ENCODE results near the gene SLCO2A1. TPM values are rescaled to one million over a fixed set of nuclear protein-coding genes. Genes with fewer than 3 reads are reported as not detected.

Gene SLCO2A1
- total RNA-seq, 4 donors from 2014 or later = 7.8 to 12.0 (median 11.1) TPM

DNA sequence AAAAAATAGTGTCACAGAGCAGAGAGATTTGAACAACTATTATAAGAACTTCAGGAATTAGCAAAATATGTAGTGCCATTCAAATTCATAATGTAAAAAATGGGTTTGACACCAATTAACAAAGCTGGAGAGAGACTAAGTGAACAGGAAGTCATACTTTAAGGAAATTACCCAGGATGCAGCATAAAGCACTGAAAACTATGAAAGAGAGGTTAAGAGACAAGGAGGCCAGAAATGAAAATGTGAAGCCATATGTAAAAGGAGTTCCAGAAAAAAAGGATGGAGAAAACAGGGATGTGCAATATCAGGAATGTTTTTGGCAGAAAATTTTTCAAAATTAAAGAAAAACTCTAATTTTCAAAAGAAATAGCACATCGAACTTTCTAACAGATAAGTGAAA lies 57.6 kb downstream of the SLCO2A1 start:
- no peaks in the 10 kb centered on the region for H3K27me3 ChIP-seq
- no peak overlapping the region for H3K27ac ChIP-seq
- no peak overlapping the region for H3K4me3 ChIP-seq
- H3K9me3 ChIP-seq = no peaks in the 10 kb centered on the region
- whole genome bisulfite sequencing, 2 donors (ENCODE audit: low coverage in 1 of 2) = 90 to 91% methylated on average over 1 of the region's 1 CpG
- peaks cover 0 to 14% of the 10 kb centered on the region in 2 donors for H3K36me3 ChIP-seq
- no peaks in the 10 kb centered on the region for H3K4me1 ChIP-seq
- ATAC-seq = no peak
- no peak for TF ChIP-seq POLR2AphosphoS5 (IDR thresholded peaks at IDR 0.05)
- no peak for TF ChIP-seq POLR2A (IDR thresholded peaks at IDR 0.05)
- no peak for TF ChIP-seq CTCF (IDR thresholded peaks at IDR 0.05)
- no peak for TF ChIP-seq EP300 (IDR thresholded peaks at IDR 0.05)

GRCh38 chr3:133970916-133971315 lies 58.8 kb downstream of the SLCO2A1 start:
- H3K4me1 ChIP-seq = no peaks in the 10 kb centered on the region
- no peak for ATAC-seq
- no peak overlapping the region for H3K4me3 ChIP-seq
- peaks cover 0 to 14% of the 10 kb centered on the region in 2 donors for H3K36me3 ChIP-seq
- no peaks in the 10 kb centered on the region for H3K9me3 ChIP-seq
- no CpG with 5 or more reads among the region's 6 CpGs for WGBS, 2 donors (ENCODE audit: low coverage in 1 of 2)
- no peak overlapping the region for H3K27ac ChIP-seq
- no peak for TF ChIP-seq EP300 (IDR thresholded peaks at IDR 0.05)
- TF ChIP-seq CTCF (IDR thresholded peaks at IDR 0.05) = no peak
- no peak for TF ChIP-seq POLR2AphosphoS5 (IDR thresholded peaks at IDR 0.05)
- no peak for TF ChIP-seq POLR2A (IDR thresholded peaks at IDR 0.05)
- H3K27me3 ChIP-seq = no peaks in the 10 kb centered on the region

DNA sequence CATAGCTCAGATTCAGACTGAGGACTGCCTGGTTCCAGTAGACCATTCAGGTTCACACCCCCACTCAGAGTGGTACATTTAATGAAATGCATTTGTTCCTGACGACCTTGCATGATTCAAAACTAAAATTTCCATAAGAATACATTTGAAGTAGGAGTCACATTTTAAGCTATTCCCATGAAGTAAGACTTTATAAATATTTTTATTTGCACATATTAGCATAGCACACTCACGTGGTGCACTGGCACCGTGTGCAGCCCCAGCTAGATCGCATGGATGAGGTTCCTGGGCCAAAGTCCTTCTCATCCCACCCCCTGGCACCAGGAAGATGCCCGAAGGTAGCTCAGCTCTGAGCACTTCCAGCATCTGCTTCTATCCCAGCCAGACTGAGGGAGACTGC lies 59.4 kb downstream of the SLCO2A1 start:
- TF ChIP-seq CTCF (IDR thresholded peaks at IDR 0.05) = no peak
- TF ChIP-seq EP300 (IDR thresholded peaks at IDR 0.05) = no peak
- TF ChIP-seq POLR2A (IDR thresholded peaks at IDR 0.05) = no peak
- no peak for TF ChIP-seq POLR2AphosphoS5 (IDR thresholded peaks at IDR 0.05)
- H3K27ac ChIP-seq = no peak overlapping the region
- ATAC-seq = no peak
- no peaks in the 10 kb centered on the region for H3K9me3 ChIP-seq
- WGBS, 2 donors (ENCODE audit: low coverage in 1 of 2) = 57 to 80% methylated on average over 1 to 2 of the region's 5 CpGs
- H3K27me3 ChIP-seq = no peaks in the 10 kb centered on the region
- H3K4me3 ChIP-seq = no peak overlapping the region
- H3K36me3 ChIP-seq = peaks cover 0 to 14% of the 10 kb centered on the region in 2 donors
- H3K4me1 ChIP-seq = no peaks in the 10 kb centered on the region

GRCh38 chr3:133967992-133968892 lies 61.5 kb downstream of the SLCO2A1 start:
- Histone ChIP-seq H3K27me3 (no peaks in the 10 kb centered on the region), H3K36me3 (peaks cover 0 to 10% of the 10 kb centered on the region in 2 donors), H3K9me3 (no peaks in the 10 kb centered on the region), H3K27ac (no peak overlapping the region), H3K4me1 (no peaks in the 10 kb centered on the region), H3K4me3 (no peak overlapping the region)
- no peak for ATAC-seq
- WGBS, 2 donors (ENCODE audit: low coverage in 1 of 2) = 49 to 85% methylated on average over 9 to 10 of the region's 15 CpGs
- TF ChIP-seq CTCF (IDR thresholded peaks at IDR 0.05) (no peak), POLR2A (IDR thresholded peaks at IDR 0.05) (no peak)

DNA sequence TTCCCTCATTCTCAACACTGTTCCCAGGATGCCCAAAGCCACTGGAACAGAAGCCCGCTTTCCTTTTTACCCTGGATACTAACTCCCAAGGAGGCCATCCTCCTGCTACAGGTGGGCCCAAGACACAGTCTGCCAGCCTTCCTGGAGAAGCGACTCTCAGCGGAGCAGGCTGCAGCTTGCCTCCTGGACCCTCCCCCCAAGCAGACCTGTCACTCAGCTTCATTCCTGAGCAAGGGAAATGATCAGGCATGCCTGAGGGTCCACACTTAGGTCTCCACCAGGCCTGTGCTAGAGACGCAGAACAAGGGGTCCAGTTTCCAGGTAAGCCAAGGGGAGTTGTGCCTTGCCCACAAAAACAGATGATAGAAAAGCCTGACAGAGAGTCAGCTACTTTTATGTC lies 62.8 kb downstream of the SLCO2A1 start:
- WGBS, 2 donors (ENCODE audit: low coverage in 1 of 2) = 83% methylated on average over 1 of the region's 4 CpGs; no CpG with 5 or more reads in 1 of the 2 donors
- no peaks in the 10 kb centered on the region for H3K4me1 ChIP-seq

More for the DNA sequence above, 62.8 kb downstream of the SLCO2A1 start:
- TF ChIP-seq POLR2AphosphoS5 (IDR thresholded peaks at IDR 0.05) (no peak), CTCF (IDR thresholded peaks at IDR 0.05) (no peak), EP300 (IDR thresholded peaks at IDR 0.05) (no peak), POLR2A (IDR thresholded peaks at IDR 0.05) (no peak)
- H3K9me3 ChIP-seq = no peaks in the 10 kb centered on the region
- H3K27ac ChIP-seq = no peak overlapping the region
- ATAC-seq = no peak
- no peak overlapping the region for H3K4me3 ChIP-seq
- H3K27me3 ChIP-seq = no peaks in the 10 kb centered on the region
- H3K36me3 ChIP-seq = no peaks in the 10 kb centered on the region

All from gastroesophageal sphincter (tissue), 4 donors.